Cardiac muscle cell (in vitro differentiated cells and primary cell): ENCODE data around the gene MTOR. TPM values are rescaled to one million over a fixed set of nuclear protein-coding genes. Genes with fewer than 3 reads are reported as not detected.

Experiments
- DNase-seq, 2 donors: peaks; one replicate each; pipeline versions ENCODE4 v3.0.0 to v3.0.0-alpha.2; 2010 to 2017; ENCODE audit warnings: low read depth in 1 of 2, low spot score in 1 of 2
- H3K27ac ChIP-seq: fragments of 200-600 bp; sonication (generic); 2 replicates; pipeline ENCODE4 v1.5.1; 2016
- H3K27me3 ChIP-seq: fragments of 200-600 bp; sonication (generic); 2 replicates; pipeline ENCODE4 v1.6.0; 2016; ENCODE audit warnings: control low read depth
- H3K36me3 ChIP-seq: fragments of 200-600 bp; sonication (generic); 2 replicates; pipeline ENCODE4 v1.5.1; 2016; ENCODE audit warnings: control low read depth
- H3K4me1 ChIP-seq: fragments of 200-600 bp; sonication (generic); 2 replicates; pipeline ENCODE4 v1.8.1; 2017; ENCODE audit warnings: low read depth, mild to moderate bottlenecking, mixed run types
- H3K4me3 ChIP-seq: fragments of 200-600 bp; sonication (generic); 2 replicates; pipeline ENCODE4 v1.5.1; 2016; ENCODE audit warnings: mild to moderate bottlenecking
- H3K9me3 ChIP-seq: fragments of 200-600 bp; sonication (generic); 2 replicates; pipeline ENCODE4 v1.5.1; 2017; ENCODE audit warnings: low read depth, mild to moderate bottlenecking, control low read depth
- polyA plus RNA-seq: library from polyadenylated mRNA; unstranded; fragments of >200 nt; fragmentation: Nextera tagmentation; extraction: Ambion mirVana; gene quantifications from 2 replicates; pipeline ENCODE4 v1.2.1, GENCODE V29; 2016
- total RNA-seq: library from RNA; depleted of rRNA; stranded (reverse); fragments of >200 nt; gene quantifications from 2 replicates; pipeline ENCODE4 v1.2.3, GENCODE V29; 2016
- TF ChIP-seq, protein P1 (sequence below): IDR thresholded peaks from 2 replicates; pipeline ENCODE4 v1.5.1; 2012; ENCODE audit warnings: low read depth, mild to moderate bottlenecking, low read length

Gene MTOR
- total and polyA plus RNA-seq, 2 experiments from 2014 or later = 21.5 to 45.7 TPM

DNA sequence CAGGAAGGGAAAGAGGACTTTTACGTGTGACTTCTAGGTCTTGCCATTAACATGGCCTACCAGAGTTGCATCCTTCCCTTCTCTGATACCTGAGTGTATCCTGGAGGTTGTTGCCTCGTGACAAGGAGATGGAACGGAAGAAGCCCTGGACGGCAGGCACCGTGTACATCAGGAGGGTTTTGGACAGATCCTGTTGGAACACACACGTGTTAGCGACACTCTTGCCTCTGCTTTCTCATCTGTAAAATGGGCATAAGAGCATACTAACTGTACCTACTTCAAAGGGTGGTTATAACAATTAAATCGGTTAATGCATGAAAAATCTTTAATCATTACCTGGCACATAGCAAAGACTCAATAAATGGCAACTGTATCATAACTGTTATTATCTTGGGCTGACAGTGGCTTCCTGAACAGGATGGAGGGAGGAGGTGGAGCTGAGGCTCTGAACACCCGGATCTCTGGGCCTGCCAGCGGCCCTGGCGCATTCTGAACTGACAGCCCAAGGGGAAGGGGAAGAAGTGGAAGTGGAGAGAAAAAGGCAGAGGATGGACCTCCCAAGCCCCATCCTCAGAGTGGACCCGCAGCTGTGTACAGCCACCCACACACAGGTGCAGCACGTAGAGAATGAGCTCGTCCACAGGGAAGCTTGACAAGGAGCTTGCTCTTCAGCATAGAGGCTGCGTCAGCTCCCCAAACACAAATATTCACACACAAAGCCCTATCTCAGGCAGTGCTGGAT lies 132.5 kb downstream of the MTOR start:
- no peak overlapping the region for H3K27ac ChIP-seq
- no peaks in the 10 kb centered on the region for H3K9me3 ChIP-seq
- no peak overlapping the region for H3K4me3 ChIP-seq
- TF ChIP-seq, protein P1, sequence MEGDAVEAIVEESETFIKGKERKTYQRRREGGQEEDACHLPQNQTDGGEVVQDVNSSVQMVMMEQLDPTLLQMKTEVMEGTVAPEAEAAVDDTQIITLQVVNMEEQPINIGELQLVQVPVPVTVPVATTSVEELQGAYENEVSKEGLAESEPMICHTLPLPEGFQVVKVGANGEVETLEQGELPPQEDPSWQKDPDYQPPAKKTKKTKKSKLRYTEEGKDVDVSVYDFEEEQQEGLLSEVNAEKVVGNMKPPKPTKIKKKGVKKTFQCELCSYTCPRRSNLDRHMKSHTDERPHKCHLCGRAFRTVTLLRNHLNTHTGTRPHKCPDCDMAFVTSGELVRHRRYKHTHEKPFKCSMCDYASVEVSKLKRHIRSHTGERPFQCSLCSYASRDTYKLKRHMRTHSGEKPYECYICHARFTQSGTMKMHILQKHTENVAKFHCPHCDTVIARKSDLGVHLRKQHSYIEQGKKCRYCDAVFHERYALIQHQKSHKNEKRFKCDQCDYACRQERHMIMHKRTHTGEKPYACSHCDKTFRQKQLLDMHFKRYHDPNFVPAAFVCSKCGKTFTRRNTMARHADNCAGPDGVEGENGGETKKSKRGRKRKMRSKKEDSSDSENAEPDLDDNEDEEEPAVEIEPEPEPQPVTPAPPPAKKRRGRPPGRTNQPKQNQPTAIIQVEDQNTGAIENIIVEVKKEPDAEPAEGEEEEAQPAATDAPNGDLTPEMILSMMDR = no peak
- H3K27me3 ChIP-seq = no peaks in the 10 kb centered on the region
- H3K4me1 ChIP-seq = no peaks in the 10 kb centered on the region
- H3K36me3 ChIP-seq = peaks cover 69% of the 10 kb centered on the region
- DNase-seq = no peak

DNA sequence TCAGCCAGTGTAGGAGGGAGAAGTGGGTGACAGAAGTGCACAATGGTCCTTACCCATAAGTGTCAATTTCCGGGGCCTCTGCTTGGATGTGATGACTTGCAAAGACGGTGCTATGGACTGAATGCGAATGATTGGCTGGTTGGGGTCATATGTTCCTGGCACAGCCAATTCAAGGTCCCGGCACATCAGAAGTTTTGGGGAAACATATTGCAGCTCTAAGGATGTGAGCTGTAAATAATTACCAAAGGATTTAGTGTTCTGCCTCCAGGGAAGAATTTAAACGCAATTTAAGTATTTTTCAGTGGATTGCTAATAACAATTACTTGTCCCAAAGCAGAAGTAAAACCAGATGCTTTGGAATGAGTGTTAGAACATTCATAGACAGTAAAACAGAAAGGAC lies 135.8 kb downstream of the MTOR start:
- Histone ChIP-seq H3K4me1 (no peaks in the 10 kb centered on the region), H3K27me3 (no peaks in the 10 kb centered on the region), H3K9me3 (no peaks in the 10 kb centered on the region), H3K4me3 (no peak overlapping the region), H3K36me3 (peaks cover 68% of the 10 kb centered on the region), H3K27ac (no peak overlapping the region)
- TF ChIP-seq, protein P1 = no peak
- DNase-seq = no peak

DNA sequence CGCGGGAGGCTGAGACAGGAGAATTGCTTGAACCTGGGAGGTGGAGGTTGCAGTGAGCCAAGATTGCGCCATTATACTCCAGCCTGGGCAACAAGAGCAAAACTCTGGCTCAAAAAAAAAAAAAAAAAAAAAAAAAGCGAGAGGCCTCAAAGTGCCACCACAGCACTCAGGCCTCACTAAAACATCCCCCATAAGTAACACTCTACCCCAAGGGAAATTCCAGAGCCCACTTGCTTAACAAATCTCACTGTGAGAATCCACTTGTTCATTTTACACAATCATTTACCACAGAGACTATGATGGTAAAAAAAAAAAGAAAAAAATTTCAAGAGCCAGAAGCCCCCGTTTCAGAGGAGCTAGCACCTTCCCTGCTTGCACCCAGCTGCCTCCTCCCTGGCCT lies 136.4 kb downstream of the MTOR start:
- H3K27ac ChIP-seq = no peak overlapping the region
- TF ChIP-seq, protein P1 = no peak
- no peaks in the 10 kb centered on the region for H3K27me3 ChIP-seq
- no peak for DNase-seq
- peaks cover 70% of the 10 kb centered on the region for H3K36me3 ChIP-seq
- H3K9me3 ChIP-seq = no peaks in the 10 kb centered on the region
- no peaks in the 10 kb centered on the region for H3K4me1 ChIP-seq
- no peak overlapping the region for H3K4me3 ChIP-seq

DNA sequence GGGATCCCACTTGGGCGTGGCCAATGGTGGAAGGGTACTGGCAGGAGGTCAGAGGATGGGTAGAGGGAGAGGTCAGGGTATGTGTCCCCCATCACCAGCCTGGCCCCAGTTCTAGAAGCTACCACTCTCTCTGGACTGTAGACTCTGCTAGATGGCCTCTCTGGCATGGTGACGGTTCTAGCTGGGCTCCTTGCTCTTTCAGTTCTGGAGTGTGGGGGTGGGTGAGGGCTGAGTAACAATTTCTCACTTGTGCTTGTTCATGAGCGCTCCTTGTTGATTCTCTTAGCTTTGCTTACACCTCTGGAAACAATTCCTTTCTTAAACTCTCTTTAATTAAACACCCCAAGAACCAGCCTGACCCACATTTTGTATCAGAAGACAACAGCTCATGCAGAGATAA lies 137.4 kb downstream of the MTOR start:
- H3K27me3 ChIP-seq = no peaks in the 10 kb centered on the region
- H3K9me3 ChIP-seq = no peaks in the 10 kb centered on the region
- peaks cover 65% of the 10 kb centered on the region for H3K36me3 ChIP-seq
- no peak for DNase-seq
- no peaks in the 10 kb centered on the region for H3K4me1 ChIP-seq
- no peak overlapping the region for H3K4me3 ChIP-seq
- TF ChIP-seq, protein P1 = no peak
- H3K27ac ChIP-seq = no peak overlapping the region

DNA sequence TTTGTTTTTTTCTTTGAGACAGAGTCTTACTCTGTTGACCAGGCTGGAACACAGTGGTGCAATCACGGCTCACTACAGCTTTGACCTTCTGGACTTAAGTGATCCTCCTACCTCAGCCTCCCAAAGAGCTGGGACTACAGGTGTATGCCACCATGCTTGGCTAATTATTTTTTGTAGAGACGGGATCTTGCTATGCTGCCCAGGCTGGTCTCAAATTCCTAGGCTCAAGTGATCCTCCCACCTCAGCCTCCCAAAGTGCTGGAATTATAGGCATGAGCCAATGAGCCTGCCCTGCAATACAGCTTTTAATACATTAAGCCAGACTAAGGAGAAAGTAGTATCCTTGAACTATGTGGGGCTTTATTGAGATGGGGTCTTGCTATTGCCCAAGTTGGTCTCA lies 146.0 kb downstream of the MTOR start:
- H3K36me3 ChIP-seq = peaks cover 43% of the 10 kb centered on the region
- H3K9me3 ChIP-seq = no peaks in the 10 kb centered on the region
- H3K27ac ChIP-seq = no peak overlapping the region
- H3K27me3 ChIP-seq = no peaks in the 10 kb centered on the region
- DNase-seq = no peak
- TF ChIP-seq, protein P1 = no peak
- H3K4me1 ChIP-seq = no peaks in the 10 kb centered on the region
- no peak overlapping the region for H3K4me3 ChIP-seq
